Thyroid gland (tissue), 4 donors: Measurements from ENCODE around the gene ST6GALNAC3. TPM values are rescaled to one million over a fixed set of nuclear protein-coding genes. Genes with fewer than 3 reads are reported as not detected.

Experiments
- DNase-seq, 2 donors: peaks; one replicate each; pipeline ENCODE4 v3.0.0-alpha.2; 2019
- H3K27ac ChIP-seq, 3 donors: fragments of 200-600 bp; sonication (generic); 1 replicate in 2 of 3; 2 replicates in 1 of 3; pipeline ENCODE4 v1.5.1; 2016 to 2019; ENCODE audit warnings: mild to moderate bottlenecking in 1 of 3, moderate library complexity in 1 of 3
- H3K27me3 ChIP-seq: fragments of 200-600 bp; sonication (generic); one replicate; pipeline ENCODE4 v1.5.1; 2019
- H3K36me3 ChIP-seq, 2 donors: fragments of 200-600 bp; sonication (generic); one replicate each; pipeline ENCODE4 v1.5.1; 2016 to 2019
- H3K4me1 ChIP-seq, 2 donors: fragments of 200-600 bp; sonication (generic); one replicate each; pipeline ENCODE4 v1.5.1; 2017 to 2019
- H3K4me3 ChIP-seq, 3 donors: fragments of 200-600 bp; sonication (generic); replicated peaks in 1 of 3; 1 replicate in 2 of 3; 2 replicates in 1 of 3; pipeline ENCODE4 v1.5.1; 2016; ENCODE audit warnings: mild to moderate bottlenecking in 1 of 3
- H3K9me3 ChIP-seq: fragments of 200-600 bp; sonication (generic); one replicate; pipeline ENCODE4 v1.5.1; 2017
- POLR2A ChIP-seq, 2 donors: fragments of 450-650 bp; IDR thresholded peaks; one replicate each; pipeline ENCODE4 v1.6.1; 2017; ENCODE audit warnings: antibody characterized with exemption in 2 of 2, mild to moderate bottlenecking in 2 of 2, moderate library complexity in 1 of 2
- WGBS, 2 donors: methylation state at CpG; one replicate each; pipeline ENCODE4 v1.1.5; 2017; 5-methylcytosine and 5-hydroxymethylcytosine counted together
- intact Hi-C: fragments of 100-400 bp; cut with DNase I; formaldehyde crosslinking; loops from one replicate; pipeline ENCODE4 v1.15.1; 2023
- total RNA-seq, 4 donors: library from RNA; depleted of rRNA; stranded (reverse); fragments of >200 nt; gene quantifications; one replicate each; pipeline ENCODE4 v1.2.3, GENCODE V29; 2016
- TF ChIP-seq, protein P1 (sequence below), 6 experiments: fragments of 200-600 bp in 3 of 6; fragments of 450-650 bp in 3 of 6; sonication (generic) in 3 of 6; IDR thresholded peaks; one replicate each; pipeline ENCODE4 v1.5.1; 2016 to 2019; ENCODE audit warnings: antibody characterized with exemption in 6 of 6, mild to moderate bottlenecking in 2 of 6, inconsistent platforms in 1 of 6, moderate library complexity in 1 of 6

ST6GALNAC3 gene
- total RNA-seq, 4 donors from 2014 or later = 17.4 to 35.6 (median 31.6) TPM

DNA sequence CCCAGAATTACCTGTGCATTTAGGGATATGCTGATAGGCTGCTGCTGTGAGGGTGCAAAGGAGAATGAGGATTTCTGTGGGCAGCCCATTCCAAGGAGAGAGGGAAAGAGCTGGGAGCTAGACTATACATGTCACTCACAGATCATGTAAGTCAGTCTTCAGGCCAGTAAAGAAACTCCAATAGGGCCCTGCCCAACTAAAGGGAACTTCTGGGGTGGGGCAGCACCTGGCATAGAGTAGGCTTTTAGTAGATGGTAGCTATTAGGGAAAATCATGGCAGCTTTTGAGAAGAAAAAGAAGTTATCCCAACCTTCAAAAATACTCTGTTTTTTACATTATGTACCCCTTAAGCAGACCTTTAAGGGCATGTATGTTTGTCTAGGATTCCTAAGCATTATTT is 89.6 kb downstream of the ST6GALNAC3 start:
- Histone ChIP-seq H3K4me1 (peaks cover 9 to 17% of the 10 kb centered on the region in 2 donors), H3K27me3 (no peaks in the 10 kb centered on the region), H3K36me3 (no peaks in the 10 kb centered on the region), H3K27ac (no peak overlapping the region), H3K4me3 (no peak overlapping the region), H3K9me3 (no peaks in the 10 kb centered on the region)
- TF ChIP-seq, protein P1, sequence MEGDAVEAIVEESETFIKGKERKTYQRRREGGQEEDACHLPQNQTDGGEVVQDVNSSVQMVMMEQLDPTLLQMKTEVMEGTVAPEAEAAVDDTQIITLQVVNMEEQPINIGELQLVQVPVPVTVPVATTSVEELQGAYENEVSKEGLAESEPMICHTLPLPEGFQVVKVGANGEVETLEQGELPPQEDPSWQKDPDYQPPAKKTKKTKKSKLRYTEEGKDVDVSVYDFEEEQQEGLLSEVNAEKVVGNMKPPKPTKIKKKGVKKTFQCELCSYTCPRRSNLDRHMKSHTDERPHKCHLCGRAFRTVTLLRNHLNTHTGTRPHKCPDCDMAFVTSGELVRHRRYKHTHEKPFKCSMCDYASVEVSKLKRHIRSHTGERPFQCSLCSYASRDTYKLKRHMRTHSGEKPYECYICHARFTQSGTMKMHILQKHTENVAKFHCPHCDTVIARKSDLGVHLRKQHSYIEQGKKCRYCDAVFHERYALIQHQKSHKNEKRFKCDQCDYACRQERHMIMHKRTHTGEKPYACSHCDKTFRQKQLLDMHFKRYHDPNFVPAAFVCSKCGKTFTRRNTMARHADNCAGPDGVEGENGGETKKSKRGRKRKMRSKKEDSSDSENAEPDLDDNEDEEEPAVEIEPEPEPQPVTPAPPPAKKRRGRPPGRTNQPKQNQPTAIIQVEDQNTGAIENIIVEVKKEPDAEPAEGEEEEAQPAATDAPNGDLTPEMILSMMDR (IDR thresholded peaks at IDR 0.05) = no peak
- no peak for TF ChIP-seq POLR2A (IDR thresholded peaks at IDR 0.05)
- intact Hi-C loops = no loop called here
- no peak for DNase-seq

DNA sequence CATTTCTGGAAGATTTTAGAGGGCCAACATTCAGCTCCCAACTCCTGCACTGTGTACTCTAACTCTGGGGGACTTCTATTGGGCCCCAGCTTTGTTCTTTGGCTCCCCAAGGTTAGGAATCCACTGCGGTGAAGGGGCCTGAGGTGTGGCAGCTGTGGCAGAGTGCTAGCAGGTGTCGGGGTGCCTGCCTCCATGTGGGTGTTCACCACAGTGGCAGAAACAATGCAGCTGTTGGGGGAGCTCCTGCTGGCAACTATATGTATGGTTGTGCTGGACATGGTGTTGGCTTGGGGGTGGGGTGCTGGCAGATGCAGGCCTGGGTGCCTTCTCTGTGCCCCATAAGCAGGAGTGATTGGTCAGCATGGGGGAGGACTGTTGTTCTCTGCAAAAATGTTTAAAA is 95.5 kb downstream of the ST6GALNAC3 start:
- H3K36me3 ChIP-seq = no peaks in the 10 kb centered on the region
- H3K4me1 ChIP-seq = no peaks in the 10 kb centered on the region
- no peak overlapping the region for H3K27ac ChIP-seq
- no peaks in the 10 kb centered on the region for H3K9me3 ChIP-seq
- WGBS, 2 donors = 86 to 96% methylated on average over 2 of the region's 2 CpGs
- TF ChIP-seq, protein P1 (IDR thresholded peaks at IDR 0.05) = no peak
- no peak for TF ChIP-seq POLR2A (IDR thresholded peaks at IDR 0.05)
- intact Hi-C loops = no loop called here
- H3K27me3 ChIP-seq = no peaks in the 10 kb centered on the region
- no peak for DNase-seq
- H3K4me3 ChIP-seq = no peak overlapping the region

DNA sequence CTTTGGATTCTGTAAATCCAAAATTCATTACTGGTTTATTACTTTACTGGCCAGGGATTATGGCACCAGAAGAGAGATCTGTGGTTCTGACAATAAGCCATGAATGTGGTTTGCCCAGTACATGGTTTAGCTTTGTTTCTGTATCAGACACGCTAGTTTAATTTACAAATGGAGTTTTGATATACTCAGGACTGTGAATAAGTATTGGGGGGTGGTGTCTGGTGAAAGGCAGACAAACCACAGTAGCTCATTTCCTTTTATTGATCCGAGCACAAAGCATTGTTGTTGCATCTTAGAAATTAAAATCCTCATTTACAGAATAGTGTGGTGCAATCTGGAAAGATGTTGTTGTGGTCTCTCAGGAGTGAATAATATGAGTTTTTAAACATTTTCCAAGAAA is 96.0 kb downstream of the ST6GALNAC3 start:
- H3K36me3 ChIP-seq = no peaks in the 10 kb centered on the region
- no peaks in the 10 kb centered on the region for H3K9me3 ChIP-seq
- 85 to 87% methylated on average over 2 of the region's 2 CpGs for WGBS, 2 donors
- TF ChIP-seq POLR2A (IDR thresholded peaks at IDR 0.05) = no peak
- TF ChIP-seq, protein P1 (IDR thresholded peaks at IDR 0.05) = no peak
- H3K27me3 ChIP-seq = no peaks in the 10 kb centered on the region
- no peak overlapping the region for H3K27ac ChIP-seq
- DNase-seq = no peak
- H3K4me3 ChIP-seq = no peak overlapping the region
- no peaks in the 10 kb centered on the region for H3K4me1 ChIP-seq
- intact Hi-C loops = no loop called here

DNA sequence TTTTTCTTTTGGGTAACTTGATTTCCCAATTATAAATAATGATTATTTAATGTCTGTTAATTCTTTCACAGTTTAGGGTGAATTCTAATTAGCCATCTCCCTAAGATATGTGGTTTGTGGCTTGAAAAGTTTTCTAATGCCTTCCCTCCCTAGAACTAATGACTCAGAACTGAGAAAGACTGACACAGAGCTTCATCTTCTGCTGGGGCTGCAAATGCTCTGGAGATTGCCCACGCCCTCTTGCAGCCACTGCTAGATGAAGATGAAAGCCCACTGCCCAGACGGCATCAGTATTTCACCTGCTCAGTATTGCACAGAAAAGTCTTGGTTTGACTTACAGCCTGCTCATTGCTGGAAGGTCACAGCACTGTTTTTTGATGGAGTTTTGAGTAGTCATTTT is 101.5 kb downstream of the ST6GALNAC3 start:
- Histone ChIP-seq H3K36me3 (no peaks in the 10 kb centered on the region), H3K4me1 (no peaks in the 10 kb centered on the region), H3K9me3 (no peaks in the 10 kb centered on the region), H3K27ac (no peak overlapping the region), H3K27me3 (no peaks in the 10 kb centered on the region), H3K4me3 (no peak overlapping the region)
- intact Hi-C loops = no loop called here
- WGBS, 2 donors = 73 to 86% methylated on average over 2 of the region's 2 CpGs
- TF ChIP-seq POLR2A (IDR thresholded peaks at IDR 0.05) = no peak
- TF ChIP-seq, protein P1 (IDR thresholded peaks at IDR 0.05) = no peak
- DNase-seq = no peak

DNA sequence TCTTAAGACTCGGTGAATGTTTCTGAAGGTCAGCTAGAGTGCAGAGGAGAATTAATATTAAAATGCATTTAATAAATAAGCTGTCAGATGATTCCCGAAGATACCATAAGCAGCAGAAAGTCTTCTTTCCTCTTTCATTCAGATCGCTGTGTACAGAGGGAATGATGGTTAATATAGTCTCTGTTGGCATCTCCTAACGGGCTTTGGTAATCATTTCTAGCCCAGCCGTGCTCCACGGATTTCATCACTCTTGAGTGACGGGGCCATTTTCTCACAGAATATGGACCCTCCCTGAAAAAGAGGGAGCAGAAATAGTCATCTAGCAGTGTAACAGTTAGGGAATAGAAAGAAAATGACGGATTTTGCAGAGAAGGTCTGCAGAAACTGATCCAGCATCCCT is 103.1 kb downstream of the ST6GALNAC3 start:
- H3K9me3 ChIP-seq = no peaks in the 10 kb centered on the region

More for the DNA sequence above, 103.1 kb downstream of the ST6GALNAC3 start:
- no peak overlapping the region for H3K27ac ChIP-seq
- no peak for DNase-seq
- H3K4me1 ChIP-seq = no peaks in the 10 kb centered on the region
- TF ChIP-seq, protein P1 (IDR thresholded peaks at IDR 0.05) = no peak
- no peak for TF ChIP-seq POLR2A (IDR thresholded peaks at IDR 0.05)
- WGBS, 2 donors = 89 to 94% methylated on average over 8 of the region's 8 CpGs
- H3K4me3 ChIP-seq = no peak overlapping the region
- intact Hi-C loops = no loop called here
- no peaks in the 10 kb centered on the region for H3K36me3 ChIP-seq
- no peaks in the 10 kb centered on the region for H3K27me3 ChIP-seq
